Panc1 (cell line): Measurements from ENCODE around the gene SEPTIN5. TPM values are rescaled to one million over a fixed set of nuclear protein-coding genes. Genes with fewer than 3 reads are reported as not detected.

Source experiments
- ATAC-seq: fragments of 200-7000 bp; cut with Tn5 transposase; 2 replicates; pipeline ENCODE4 v1.9.1; 2020; ENCODE audit warnings: mild to moderate bottlenecking, moderate library complexity
- BruUV-seq: library from RNA; stranded (reverse); fragments of 400-500 nt; replicated peaks from 2 replicates; lab custom pipeline; 2021; lab: Mats Ljungman, UMichigan
- CTCF ChIA-PET: fragments of 300-600 bp; sonication (Branson Sonifier 250); formaldehyde crosslinking; loops from one replicate; lab custom pipeline; 2022; ENCODE audit warnings: antibody characterized with exemption; lab: Charles Lee
- POLR2A ChIA-PET: fragments of 300-600 bp; sonication (Branson Sonifier 250); formaldehyde crosslinking; loops from one replicate; lab custom pipeline; 2022; ENCODE audit warnings: antibody characterized with exemption; lab: Charles Lee
- DNase-seq: peaks from one replicate; pipeline ENCODE4 v3.0.0-alpha.2; 2010; ENCODE audit warnings: low read depth, low spot score
- H3K27ac ChIP-seq: 2 replicates; pipeline ENCODE4 v1.5.1; 2011; ENCODE audit warnings: mild to moderate bottlenecking, low read length, inconsistent platforms
- H3K27me3 ChIP-seq: fragments of 200-500 bp; sonication (Bioruptor generic); 2 replicates; pipeline ENCODE4 v1.6.0; 2014; ENCODE audit warnings: low read length, inconsistent platforms; ENCODE audit not compliant: control insufficient read depth, insufficient read depth
- H3K36me3 ChIP-seq: fragments of 200-500 bp; sonication (Bioruptor generic); 2 replicates; pipeline ENCODE4 v1.5.1; 2014; ENCODE audit warnings: inconsistent platforms, mild to moderate bottlenecking, low read length, moderate library complexity; ENCODE audit not compliant: control insufficient read depth, insufficient read depth
- H3K4me1 ChIP-seq: 2 replicates; pipeline ENCODE4 v1.5.1; 2011; ENCODE audit warnings: inconsistent platforms, mild to moderate bottlenecking, low read length, moderate library complexity; ENCODE audit not compliant: control insufficient read depth, insufficient read depth
- H3K4me3 ChIP-seq, 2 experiments: 2 replicates each; pipeline ENCODE4 v1.5.1; 2011 to 2012; ENCODE audit warnings: low read depth in 2 of 2, low read length in 2 of 2, mild to moderate bottlenecking in 2 of 2, inconsistent platforms in 1 of 2, moderate library complexity in 1 of 2
- H3K9me3 ChIP-seq: fragments of 200-500 bp; sonication (Bioruptor generic); 2 replicates; pipeline ENCODE4 v1.5.1; 2014; ENCODE audit warnings: low read depth, mild to moderate bottlenecking, inconsistent platforms, low read length, moderate library complexity; ENCODE audit not compliant: control insufficient read depth, insufficient read depth
- POLR2AphosphoS5 ChIP-seq: IDR thresholded peaks from 2 replicates; pipeline ENCODE4 v1.6.1; 2012; ENCODE audit warnings: mild to moderate bottlenecking, low read depth, low read length, moderate library complexity
- SIN3A ChIP-seq: IDR thresholded peaks from 2 replicates; pipeline ENCODE4 v1.6.1; 2012; ENCODE audit warnings: low read depth, mild to moderate bottlenecking, low read length, moderate library complexity, borderline replicate concordance; ENCODE audit not compliant: insufficient read depth
- TCF7L2 ChIP-seq: IDR thresholded peaks from 2 replicates; pipeline ENCODE4 v1.6.1; 2011; ENCODE audit warnings: mild to moderate bottlenecking, low read depth, low read length, inconsistent platforms
- in situ Hi-C: cut with HindIII; loops from 2 replicates; pipeline ENCODE4 v1.10.0; 2016; ENCODE audit warnings: low sequenced_read_pairs, low pct_unique_long_range_greater_than_20kb
- intact Hi-C: fragments of 100-400 bp; cut with micrococcal nuclease; formaldehyde crosslinking; loops from one replicate; pipeline ENCODE4 v1.10.0; 2022; ENCODE audit not compliant: unreplicated experiment
- total RNA-seq: library from RNA; stranded (reverse); gene quantifications from one replicate; pipeline ENCODE4 v1.2.1, GENCODE V29; 2021; ENCODE audit not compliant: unreplicated experiment
- TF ChIP-seq, protein P1 (sequence below): fragments of 450-650 bp; IDR thresholded peaks from 2 replicates; pipeline ENCODE4 v1.5.1; 2017; ENCODE audit warnings: mild to moderate bottlenecking
- TF ChIP-seq, protein P2 (sequence below), 2 experiments: IDR thresholded peaks; 2 replicates each; pipeline ENCODE4 v1.6.1; 2011 to 2012; ENCODE audit warnings: low read depth in 2 of 2, control low read depth in 1 of 2, low read length in 1 of 2, mild to moderate bottlenecking in 1 of 2, moderate library complexity in 1 of 2; ENCODE audit not compliant: insufficient read depth in 1 of 2

Gene SEPTIN5
- total RNA-seq, 1 experiment from 2014 or later, result 17.2 TPM

DNA sequence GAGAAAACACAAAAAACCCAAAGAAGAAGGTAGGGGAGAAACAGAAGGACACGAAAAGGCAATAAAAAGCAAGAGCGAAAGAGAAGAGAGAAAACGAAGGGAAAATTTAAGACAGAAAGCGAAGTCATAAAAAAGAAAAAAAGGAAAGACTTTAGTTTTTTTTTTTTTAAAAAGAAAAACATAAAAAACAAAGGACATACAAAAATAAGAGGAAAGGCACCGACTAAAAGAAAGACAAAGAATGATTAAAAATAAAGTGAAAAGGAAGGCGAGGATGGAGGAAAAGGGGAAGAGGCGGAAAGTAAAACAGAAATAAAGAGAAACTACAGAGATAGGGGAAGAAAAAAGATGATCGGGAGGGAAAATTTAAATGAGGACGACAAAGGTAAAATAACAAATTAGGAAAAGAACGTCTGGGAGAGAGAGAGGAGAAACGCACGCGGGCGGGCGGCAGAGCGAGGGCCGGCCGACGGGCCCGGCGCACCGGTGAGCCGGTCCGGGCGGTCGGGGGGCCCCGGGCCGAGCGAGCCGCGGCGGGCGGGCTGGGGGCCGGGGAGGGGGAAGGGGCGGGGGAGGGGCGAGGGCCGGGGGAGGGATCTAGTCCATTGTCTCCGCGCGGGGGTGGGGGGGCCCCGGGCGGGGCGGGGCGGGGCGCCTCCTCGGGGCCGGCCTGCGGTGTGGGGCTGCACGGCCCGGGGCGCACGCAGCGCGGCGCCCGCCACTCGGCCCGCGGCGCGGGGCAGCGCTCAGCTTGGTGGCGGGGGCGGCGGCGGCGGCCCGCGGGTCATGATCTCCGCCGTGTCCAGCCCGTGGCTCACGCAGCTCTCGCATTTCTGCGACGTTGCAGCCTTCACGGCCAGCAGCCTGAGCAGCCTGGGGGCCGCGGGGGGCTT lies 46.0 kb downstream of the SEPTIN5 start, which contains the start of gene TBX1:
Gene TBX1 (plus strand): TSS at position 721 of the 893 bp plus-strand sequence. CDS start 66 bp downstream, at position 787.
- in situ Hi-C loops, result no loop called here
- Histone ChIP-seq H3K36me3 (no peaks in the 10 kb centered on the region), H3K27ac (peak within 1 kb of the TSS; percentile 99), H3K9me3 (no peaks in the 10 kb centered on the region), H3K4me1 (peaks cover 27% of the 10 kb centered on the region), H3K4me3 (peak within 1 kb of the TSS; percentile 58 to 71), H3K27me3 (no peaks in the 10 kb centered on the region)
- TSS peak; percentile 96 for BruUV-seq
- POLR2A ChIA-PET, result no interaction called here
- ATAC-seq (no peak), DNase-seq (no peak)
- CTCF ChIA-PET, result no interaction called here
- TF ChIP-seq POLR2AphosphoS5 (0 out of 2 replicates have a peak, but pooled peaks have one; percentile 38), TCF7L2 (no peak)
- TF ChIP-seq, protein P1, sequence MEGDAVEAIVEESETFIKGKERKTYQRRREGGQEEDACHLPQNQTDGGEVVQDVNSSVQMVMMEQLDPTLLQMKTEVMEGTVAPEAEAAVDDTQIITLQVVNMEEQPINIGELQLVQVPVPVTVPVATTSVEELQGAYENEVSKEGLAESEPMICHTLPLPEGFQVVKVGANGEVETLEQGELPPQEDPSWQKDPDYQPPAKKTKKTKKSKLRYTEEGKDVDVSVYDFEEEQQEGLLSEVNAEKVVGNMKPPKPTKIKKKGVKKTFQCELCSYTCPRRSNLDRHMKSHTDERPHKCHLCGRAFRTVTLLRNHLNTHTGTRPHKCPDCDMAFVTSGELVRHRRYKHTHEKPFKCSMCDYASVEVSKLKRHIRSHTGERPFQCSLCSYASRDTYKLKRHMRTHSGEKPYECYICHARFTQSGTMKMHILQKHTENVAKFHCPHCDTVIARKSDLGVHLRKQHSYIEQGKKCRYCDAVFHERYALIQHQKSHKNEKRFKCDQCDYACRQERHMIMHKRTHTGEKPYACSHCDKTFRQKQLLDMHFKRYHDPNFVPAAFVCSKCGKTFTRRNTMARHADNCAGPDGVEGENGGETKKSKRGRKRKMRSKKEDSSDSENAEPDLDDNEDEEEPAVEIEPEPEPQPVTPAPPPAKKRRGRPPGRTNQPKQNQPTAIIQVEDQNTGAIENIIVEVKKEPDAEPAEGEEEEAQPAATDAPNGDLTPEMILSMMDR, result no peak
- intact Hi-C loops, result no loop called here

DNA sequence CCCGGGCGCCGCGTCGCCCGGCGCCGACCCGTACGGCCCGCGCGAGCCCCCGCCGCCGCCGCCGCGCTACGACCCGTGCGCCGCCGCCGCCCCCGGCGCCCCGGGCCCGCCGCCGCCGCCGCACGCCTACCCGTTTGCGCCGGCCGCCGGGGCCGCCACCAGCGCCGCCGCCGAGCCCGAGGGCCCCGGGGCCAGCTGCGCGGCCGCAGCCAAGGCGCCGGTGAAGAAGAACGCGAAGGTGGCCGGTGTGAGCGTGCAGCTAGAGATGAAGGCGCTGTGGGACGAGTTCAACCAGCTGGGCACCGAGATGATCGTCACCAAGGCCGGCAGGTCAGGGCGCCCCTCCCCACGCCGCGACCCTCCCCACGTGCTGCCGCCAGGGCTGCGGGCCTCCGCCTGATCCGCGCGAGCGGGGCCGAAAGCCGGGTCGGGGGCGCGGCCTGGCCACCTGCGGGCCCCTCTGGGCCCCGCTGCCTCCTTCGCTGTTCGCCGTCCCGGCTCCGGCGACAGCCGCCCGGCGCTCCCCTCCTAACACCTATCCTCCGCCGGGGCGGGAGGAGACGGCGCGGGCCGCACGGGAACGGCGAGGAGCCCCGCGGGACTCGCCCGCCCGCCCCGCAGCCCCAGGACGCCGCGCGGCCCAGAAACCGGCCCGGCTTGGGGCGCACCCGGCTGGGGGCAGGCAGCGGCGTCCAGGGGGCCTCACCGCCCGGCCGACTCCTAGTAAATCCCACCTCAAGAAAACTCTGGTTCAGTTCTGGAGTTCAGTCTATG lies 46.8 kb downstream of the SEPTIN5 start:
- Histone ChIP-seq H3K36me3 (no peaks in the 10 kb centered on the region), H3K9me3 (no peaks in the 10 kb centered on the region), H3K4me1 (peaks cover 29% of the 10 kb centered on the region), H3K27ac (peak overlapping the region; percentile 88), H3K27me3 (no peaks in the 10 kb centered on the region), H3K4me3 (peak overlapping the region; percentile 52 to 60)
- in situ Hi-C loops (no loop called here), intact Hi-C loops (no loop called here)
- no TSS peak for BruUV-seq
- ATAC-seq (no peak), DNase-seq (no peak)
- CTCF ChIA-PET, result no interaction called here
- no peak for TF ChIP-seq POLR2AphosphoS5
- TF ChIP-seq, protein P2, sequence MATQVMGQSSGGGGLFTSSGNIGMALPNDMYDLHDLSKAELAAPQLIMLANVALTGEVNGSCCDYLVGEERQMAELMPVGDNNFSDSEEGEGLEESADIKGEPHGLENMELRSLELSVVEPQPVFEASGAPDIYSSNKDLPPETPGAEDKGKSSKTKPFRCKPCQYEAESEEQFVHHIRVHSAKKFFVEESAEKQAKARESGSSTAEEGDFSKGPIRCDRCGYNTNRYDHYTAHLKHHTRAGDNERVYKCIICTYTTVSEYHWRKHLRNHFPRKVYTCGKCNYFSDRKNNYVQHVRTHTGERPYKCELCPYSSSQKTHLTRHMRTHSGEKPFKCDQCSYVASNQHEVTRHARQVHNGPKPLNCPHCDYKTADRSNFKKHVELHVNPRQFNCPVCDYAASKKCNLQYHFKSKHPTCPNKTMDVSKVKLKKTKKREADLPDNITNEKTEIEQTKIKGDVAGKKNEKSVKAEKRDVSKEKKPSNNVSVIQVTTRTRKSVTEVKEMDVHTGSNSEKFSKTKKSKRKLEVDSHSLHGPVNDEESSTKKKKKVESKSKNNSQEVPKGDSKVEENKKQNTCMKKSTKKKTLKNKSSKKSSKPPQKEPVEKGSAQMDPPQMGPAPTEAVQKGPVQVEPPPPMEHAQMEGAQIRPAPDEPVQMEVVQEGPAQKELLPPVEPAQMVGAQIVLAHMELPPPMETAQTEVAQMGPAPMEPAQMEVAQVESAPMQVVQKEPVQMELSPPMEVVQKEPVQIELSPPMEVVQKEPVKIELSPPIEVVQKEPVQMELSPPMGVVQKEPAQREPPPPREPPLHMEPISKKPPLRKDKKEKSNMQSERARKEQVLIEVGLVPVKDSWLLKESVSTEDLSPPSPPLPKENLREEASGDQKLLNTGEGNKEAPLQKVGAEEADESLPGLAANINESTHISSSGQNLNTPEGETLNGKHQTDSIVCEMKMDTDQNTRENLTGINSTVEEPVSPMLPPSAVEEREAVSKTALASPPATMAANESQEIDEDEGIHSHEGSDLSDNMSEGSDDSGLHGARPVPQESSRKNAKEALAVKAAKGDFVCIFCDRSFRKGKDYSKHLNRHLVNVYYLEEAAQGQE (IDR thresholded peaks at IDR 0.05; ENCODE audit: insufficient read depth in 1 of 2, low read depth in 2 of 2, low read length in 1 of 2), result no peak
- TF ChIP-seq TCF7L2, result no peak
- TF ChIP-seq, protein P1, result no peak
- no peak for TF ChIP-seq SIN3A
- POLR2A ChIA-PET, result no interaction called here
